ENCODE measurements around the gene GLUL. TPM values are rescaled to one million over a fixed set of nuclear protein-coding genes. Genes with fewer than 3 reads are reported as not detected.

GLUL gene
- total RNA-seq, 3 donors from 2014 or later = 1,940 to 10,612 (median 2,824) TPM

DNA sequence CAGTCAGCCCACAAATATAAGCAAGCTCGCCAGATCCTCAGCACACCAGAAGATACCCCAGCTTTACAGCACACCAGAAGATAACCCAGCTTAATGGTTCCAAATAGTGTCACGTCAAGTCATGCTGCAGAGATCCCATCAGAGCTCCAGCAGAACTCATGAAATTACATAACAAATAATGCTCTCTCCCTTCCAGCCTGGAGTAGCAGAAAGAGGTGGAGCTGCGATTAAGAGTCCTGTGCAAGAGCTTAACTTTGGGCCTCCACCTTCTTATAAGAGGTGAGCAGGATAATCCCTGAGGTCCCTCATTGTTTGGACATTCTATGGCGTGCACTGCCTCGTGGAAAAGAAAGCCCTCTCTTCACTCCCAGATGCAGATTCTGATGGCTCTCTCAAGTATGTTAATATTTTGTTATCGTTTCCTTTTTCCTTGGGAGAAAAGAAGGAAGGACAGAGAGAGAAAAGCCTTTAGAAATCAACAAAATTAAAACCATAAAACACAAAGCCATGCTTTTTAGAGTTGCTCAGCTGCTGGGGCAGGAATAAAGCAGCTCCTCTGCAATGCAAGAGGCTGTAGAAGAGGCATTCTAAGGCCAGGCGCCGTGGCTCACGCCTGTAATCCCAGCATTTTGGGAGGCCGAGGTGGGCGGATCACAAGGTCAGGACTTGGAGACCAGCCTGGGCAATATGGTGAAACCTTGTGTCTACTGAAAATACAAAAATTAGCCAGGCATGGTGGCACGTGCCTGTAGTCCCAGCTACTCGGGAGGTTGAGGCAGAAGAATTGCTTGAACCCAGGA, 59.1 kb downstream of the GLUL start:
- no peak overlapping the region for H3K4me3 ChIP-seq
- H3K4me1 ChIP-seq = no peaks in the 10 kb centered on the region
- no peak for DNase-seq (ENCODE audit: low spot score in 2 of 2)
- H3K27ac ChIP-seq = no peak overlapping the region
- no peaks in the 10 kb centered on the region for H3K9me3 ChIP-seq
- H3K36me3 ChIP-seq = no peaks in the 10 kb centered on the region
- no peak for TF ChIP-seq POLR2A (IDR thresholded peaks at IDR 0.05)
- TF ChIP-seq, protein P1, sequence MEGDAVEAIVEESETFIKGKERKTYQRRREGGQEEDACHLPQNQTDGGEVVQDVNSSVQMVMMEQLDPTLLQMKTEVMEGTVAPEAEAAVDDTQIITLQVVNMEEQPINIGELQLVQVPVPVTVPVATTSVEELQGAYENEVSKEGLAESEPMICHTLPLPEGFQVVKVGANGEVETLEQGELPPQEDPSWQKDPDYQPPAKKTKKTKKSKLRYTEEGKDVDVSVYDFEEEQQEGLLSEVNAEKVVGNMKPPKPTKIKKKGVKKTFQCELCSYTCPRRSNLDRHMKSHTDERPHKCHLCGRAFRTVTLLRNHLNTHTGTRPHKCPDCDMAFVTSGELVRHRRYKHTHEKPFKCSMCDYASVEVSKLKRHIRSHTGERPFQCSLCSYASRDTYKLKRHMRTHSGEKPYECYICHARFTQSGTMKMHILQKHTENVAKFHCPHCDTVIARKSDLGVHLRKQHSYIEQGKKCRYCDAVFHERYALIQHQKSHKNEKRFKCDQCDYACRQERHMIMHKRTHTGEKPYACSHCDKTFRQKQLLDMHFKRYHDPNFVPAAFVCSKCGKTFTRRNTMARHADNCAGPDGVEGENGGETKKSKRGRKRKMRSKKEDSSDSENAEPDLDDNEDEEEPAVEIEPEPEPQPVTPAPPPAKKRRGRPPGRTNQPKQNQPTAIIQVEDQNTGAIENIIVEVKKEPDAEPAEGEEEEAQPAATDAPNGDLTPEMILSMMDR (IDR thresholded peaks at IDR 0.05) = no peak
- no peak for TF ChIP-seq POLR2AphosphoS5 (IDR thresholded peaks at IDR 0.05)
- intact Hi-C loops (cut with DNase I; ENCODE audit: low total_unique reads) = no loop called here
- H3K27me3 ChIP-seq = no peaks in the 10 kb centered on the region

Other genes starting within 250 kb of the GLUL start
- not detected for gene TEDDM1, start 8.9 kb upstream of the GLUL start, total RNA-seq
- not detected for gene RGSL1, start 58.4 kb upstream of the GLUL start, total RNA-seq
- gene RNASEL, start 197.5 kb upstream of the GLUL start, total RNA-seq = 10 to 100 TPM; 10.7 to 14.8 (median 10.8) TPM
- 1 to 10 TPM; 1.3 to 6.3 (median 2.3) TPM for gene RGS16, start 212.6 kb upstream of the GLUL start, total RNA-seq

Measured in breast epithelium (tissue), 4 donors.